Measurements from ENCODE around the gene MANBA.

GRCh38 chr4:102787944-102788343 is 27.2 kb upstream of the MANBA start:
- TF ChIP-seq CTCF (IDR thresholded peaks at IDR 0.05) (no peak), POLR2A (IDR thresholded peaks at IDR 0.05) (no peak)

Data from esophagus squamous epithelium (tissue), 4 donors.